Neural progenitor cell (in vitro differentiated cells): ENCODE measurements around the gene ZNF211.

ENCODE experiments used
- CTCF ChIP-seq: fragments of 200-600 bp; sonication (generic); IDR thresholded peaks from 2 replicates; pipeline ENCODE4 v1.5.1; 2017; ENCODE audit warnings: antibody characterized with exemption, mild to moderate bottlenecking
- EZH2 ChIP-seq: fragments of 200-600 bp; sonication (generic); IDR thresholded peaks from 2 replicates; pipeline ENCODE4 v1.6.1; 2017; ENCODE audit warnings: antibody characterized with exemption, mild to moderate bottlenecking, moderate library complexity

- no peak for TF ChIP-seq CTCF
- no peak for TF ChIP-seq EZH2
These were observed 8.8 kb downstream of the ZNF211 start for GRCh38 chr19:57641715-57642234.
